C4-2B (cell line): ENCODE results near the gene TMPO.

ENCODE experiments used
- H3K27ac ChIP-seq: fragments of 450-650 bp; 2 replicates; pipeline ENCODE4 v1.5.1; 2017
- CTCF ChIP-seq: fragments of 450-650 bp; conservative IDR thresholded peaks from 2 replicates; pipeline ENCODE4 v1.5.1; 2017; ENCODE audit warnings: mild to moderate bottlenecking
- ZFX ChIP-seq: fragments of 450-650 bp; IDR thresholded peaks from 2 replicates; pipeline ENCODE4 v1.6.1; 2017

The TMPO gene

GRCh38 chr12:98516111-98516873, 902 bp downstream of the TMPO start:
- peak overlapping the region; percentile 94 for H3K27ac ChIP-seq
- peak; percentile 77 for TF ChIP-seq CTCF
- peak; percentile 39; the same call in 1 of the 2 replicates for TF ChIP-seq ZFX

- TF ChIP-seq ZFX: no peak
- H3K27ac ChIP-seq: no peak overlapping the region
Measured at GRCh38 chr12:98519257-98519907, 4.0 kb downstream of the TMPO start.

GRCh38 chr12:98530068-98530467, 14.7 kb downstream of the TMPO start:
- no peak for TF ChIP-seq CTCF
- no peak for TF ChIP-seq ZFX
- H3K27ac ChIP-seq: no peak overlapping the region

GRCh38 chr12:98532687-98533304, 17.4 kb downstream of the TMPO start:
- H3K27ac ChIP-seq: no peak overlapping the region
- TF ChIP-seq ZFX (no peak), CTCF (peak; percentile 80)

- H3K27ac ChIP-seq: no peak overlapping the region
- TF ChIP-seq ZFX (no peak), CTCF (no peak)
Measured at GRCh38 chr12:98533723-98534251, 18.4 kb downstream of the TMPO start.

GRCh38 chr12:98538031-98538430, 22.6 kb downstream of the TMPO start:
- no peak overlapping the region for H3K27ac ChIP-seq
- TF ChIP-seq CTCF: no peak
- TF ChIP-seq ZFX: no peak

GRCh38 chr12:98543701-98544100, 28.3 kb downstream of the TMPO start:
- TF ChIP-seq CTCF: no peak
- TF ChIP-seq ZFX: no peak
- no peak overlapping the region for H3K27ac ChIP-seq
